GM19372 (cell line): ENCODE results near the gene TMEM108.

Source experiments
- ATAC-seq: cut with Tn5 transposase; IDR thresholded peaks from one replicate; pipeline ENCODE4 v1.9.1; 2021; ENCODE audit warnings: mild to moderate bottlenecking, low read depth, moderate library complexity; ENCODE audit not compliant: unreplicated experiment

TMEM108 gene

DNA sequence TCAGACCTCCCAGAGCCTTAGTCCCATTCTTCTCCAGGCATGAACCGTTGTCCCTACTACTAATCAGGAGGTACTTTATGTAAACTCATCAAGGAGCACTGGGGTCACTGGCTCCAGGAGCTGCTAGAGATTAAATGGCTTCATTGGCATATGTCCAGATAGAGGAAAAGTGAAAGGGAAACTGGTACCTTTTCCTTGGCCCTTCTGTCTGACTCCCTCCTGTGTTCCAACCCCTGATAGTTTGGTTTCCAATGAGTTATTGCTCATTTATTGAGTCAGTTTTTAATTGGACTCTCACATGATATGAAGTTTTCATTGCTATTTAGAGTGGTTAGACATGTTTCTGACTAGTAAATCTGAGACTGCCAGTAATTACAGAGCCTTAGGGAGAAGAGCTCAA, 231.2 kb downstream of the TMEM108 start:
- ATAC-seq = no peak

DNA sequence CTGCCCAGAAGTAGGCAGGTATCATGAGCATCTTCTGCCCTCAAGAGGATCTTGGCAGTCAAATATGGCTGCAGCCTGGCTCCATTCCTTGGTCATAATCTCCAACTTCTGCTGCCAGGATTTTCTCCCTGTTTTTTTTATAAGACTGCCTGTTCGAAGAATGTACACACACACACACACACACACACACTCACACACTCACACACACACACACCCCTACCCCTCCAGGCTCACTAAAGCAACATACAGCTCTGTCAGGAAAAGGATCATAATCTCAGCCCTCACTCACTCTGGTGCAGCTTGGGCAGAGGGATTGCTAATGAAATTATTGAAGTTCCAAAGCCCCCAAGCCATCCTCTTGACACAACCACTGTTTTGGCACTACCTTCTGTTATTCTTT, 232.4 kb downstream of the TMEM108 start:
- ATAC-seq = no peak

DNA sequence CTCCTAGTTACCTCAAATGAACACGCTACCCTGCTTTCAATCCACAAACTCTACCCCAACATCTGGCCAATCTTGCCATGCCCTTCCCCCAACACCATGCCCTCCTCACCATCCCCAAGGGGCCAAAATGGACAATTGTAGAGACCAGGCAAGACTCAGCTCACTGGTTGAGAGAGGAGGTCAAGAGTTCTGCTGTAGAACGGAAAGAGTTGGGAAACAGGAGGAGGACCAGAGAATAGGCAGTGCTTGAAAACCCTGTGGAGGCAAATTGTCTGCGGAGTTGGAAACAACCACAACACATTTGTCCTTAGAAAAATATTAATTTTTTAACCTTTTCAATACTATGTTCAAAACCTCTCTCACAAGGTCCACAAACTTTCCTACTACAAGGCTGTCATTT, 232.9 kb downstream of the TMEM108 start:
- ATAC-seq = no peak

DNA sequence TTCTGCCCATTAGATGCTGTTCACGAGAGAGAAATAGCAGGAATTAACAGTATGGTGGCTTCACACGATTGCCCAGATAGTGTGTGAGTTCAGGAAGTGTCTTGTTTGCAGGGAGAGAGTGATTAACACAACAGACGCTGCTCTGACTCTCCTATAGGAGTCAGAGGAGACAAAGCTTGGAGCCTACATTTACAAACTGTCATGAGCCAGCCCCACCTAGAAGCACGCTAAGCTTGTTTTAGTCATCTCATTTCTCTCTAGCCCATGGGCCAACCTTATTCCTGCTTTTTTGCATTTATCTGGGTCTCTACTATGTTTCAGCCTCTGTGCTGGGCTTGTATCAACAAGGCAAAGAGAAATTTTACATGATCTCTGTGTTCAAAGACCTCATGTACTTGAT, 233.3 kb downstream of the TMEM108 start:
- no peak for ATAC-seq

DNA sequence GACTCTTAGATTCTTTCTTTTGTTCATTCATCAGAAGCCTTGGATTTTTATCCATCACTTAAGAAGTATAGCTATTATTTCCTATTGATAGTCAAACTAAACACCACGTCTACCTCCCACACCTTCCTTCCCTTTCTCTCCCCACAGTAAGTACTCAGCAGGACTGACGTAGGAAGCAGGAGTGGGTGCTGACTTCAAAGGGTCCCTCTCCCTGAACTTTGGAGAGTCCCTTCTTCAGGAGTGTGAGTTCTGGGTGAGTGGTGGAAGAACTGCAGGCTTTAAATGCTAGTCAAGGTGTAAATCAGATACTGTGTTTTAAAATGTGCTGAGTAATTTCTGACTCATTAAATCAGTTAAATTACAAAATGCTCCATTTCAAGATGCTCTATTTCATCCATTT, 235.2 kb downstream of the TMEM108 start:
- no peak for ATAC-seq

DNA sequence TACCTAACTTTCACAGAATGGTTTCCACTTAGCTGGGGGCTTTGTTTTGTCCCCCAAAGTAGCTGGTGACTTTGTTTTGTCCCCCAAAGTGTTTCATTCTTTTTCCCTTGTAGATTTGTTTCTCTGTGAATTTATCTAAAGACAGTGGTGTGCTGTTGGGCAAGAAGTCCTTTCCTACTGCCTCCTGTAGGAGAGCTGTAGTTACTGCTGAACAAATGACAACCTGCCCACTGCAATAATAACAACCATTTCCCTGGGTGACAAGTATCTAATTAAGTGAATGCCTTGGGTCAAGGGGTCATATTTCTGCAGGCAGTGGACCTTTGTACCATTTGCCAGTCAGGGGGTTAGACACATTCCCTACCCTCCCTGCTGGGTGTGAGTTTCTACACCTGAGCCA, 236.3 kb downstream of the TMEM108 start:
- ATAC-seq = no peak

DNA sequence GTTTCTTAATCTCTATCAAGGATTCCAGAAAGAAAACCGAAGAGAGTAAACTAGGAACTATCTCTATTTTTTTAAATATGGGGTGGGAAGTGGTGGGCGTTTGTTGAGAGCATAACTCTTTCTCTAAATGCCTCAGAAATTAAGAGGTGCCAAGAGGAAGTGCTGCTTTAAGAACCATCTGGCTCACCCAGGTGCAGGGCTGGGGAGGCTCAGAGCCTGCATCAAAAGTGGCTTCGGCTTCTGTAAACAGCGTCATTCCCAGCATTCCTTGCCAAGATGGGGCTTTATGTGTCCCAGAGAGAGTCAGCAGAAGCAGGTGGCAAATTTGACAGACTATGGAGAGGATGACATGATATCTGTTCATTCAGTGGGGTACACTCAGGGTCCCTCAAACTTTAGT, 238.4 kb downstream of the TMEM108 start:
- ATAC-seq = no peak

DNA sequence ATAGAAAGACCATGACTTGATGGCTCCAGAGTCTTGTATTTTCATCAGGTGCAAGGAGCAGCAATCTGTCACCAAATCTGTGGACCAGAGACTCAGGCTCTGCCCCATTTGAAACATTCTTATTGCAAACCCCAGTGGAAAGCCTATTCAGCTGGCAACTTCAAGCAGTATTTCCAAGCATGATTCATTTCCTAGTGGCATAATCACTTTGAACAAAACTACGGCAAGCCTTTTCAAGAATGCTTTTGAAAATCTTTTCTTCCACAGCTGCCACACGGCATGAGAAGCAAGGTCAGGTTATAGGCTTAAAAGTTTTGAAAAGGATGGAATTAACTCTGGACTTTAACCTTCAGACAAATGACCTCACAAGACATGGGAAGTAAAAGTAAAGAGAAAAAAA, 239.6 kb downstream of the TMEM108 start:
- ATAC-seq = no peak

DNA sequence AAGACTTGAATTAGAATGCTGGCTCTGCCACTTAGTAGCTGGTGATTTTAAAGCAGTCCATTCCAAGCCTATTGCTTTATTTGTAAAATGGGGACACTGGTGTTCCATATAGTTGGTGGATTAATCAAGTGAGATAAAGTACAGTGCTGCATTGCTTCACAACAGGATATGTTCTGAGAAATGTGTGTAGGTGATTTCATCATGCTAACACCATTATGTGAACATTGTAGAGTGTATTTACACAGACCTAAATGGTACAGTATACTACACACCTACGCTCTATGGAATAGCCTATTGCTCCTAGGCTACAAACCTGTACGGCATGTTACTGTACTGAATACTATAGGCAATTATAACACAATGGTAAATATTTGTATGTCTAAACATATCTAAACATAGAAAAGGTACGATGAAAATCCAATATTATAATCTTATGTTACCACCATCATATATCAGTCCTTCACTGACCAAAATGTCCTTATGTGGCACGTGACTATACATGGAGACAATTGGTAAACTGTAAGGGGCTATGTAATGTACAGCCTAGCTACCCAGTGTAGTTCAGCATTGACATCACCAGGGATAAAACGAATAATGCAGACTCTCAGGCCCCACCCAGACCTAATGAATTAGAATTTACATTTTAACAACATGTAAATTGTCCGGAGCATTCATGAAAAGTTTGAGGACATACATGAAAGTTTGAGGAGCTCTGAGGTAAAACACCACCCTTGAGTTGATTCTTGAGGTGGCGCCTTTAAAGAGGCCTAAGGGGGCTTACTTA, 240.3 kb downstream of the TMEM108 start:
- ATAC-seq = no peak

DNA sequence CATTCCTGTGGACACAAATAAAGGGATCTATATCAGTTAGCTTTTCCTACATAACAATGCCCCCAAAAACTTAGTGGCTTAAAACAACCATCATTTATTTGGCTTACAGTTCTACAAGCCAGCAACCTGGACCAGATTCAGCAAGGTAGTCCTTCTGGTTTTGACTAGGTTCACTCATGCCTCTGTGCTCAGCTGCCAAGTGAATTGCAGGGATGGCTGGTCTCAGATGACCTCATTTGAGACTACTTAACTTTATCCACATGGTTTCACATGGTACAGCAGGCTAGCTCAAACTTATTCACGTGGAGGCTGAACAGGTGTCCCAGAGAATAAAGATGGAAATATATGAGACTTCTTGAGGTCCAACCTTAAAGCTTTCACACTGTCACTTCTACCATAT, 242.4 kb downstream of the TMEM108 start:
- ATAC-seq = no peak

DNA sequence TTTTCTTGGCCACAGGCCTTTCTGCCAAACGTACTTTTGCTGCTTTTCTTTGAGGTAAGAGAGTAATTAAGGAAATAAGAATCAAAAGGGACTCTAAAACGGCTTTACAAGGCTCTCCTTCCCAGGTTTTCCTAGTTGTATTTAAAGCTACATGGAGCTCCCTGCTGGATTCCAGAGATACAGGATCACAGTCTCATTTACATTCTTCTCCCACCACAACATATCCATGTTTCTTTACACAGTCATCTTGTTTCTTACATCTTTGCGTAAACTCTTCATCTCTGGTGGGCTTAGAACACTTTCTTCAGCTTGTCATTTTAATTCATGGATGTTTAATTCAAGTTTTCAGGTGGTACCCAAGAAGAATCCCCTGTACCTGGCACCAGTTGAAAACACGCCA, 244.0 kb downstream of the TMEM108 start:
- no peak for ATAC-seq

DNA sequence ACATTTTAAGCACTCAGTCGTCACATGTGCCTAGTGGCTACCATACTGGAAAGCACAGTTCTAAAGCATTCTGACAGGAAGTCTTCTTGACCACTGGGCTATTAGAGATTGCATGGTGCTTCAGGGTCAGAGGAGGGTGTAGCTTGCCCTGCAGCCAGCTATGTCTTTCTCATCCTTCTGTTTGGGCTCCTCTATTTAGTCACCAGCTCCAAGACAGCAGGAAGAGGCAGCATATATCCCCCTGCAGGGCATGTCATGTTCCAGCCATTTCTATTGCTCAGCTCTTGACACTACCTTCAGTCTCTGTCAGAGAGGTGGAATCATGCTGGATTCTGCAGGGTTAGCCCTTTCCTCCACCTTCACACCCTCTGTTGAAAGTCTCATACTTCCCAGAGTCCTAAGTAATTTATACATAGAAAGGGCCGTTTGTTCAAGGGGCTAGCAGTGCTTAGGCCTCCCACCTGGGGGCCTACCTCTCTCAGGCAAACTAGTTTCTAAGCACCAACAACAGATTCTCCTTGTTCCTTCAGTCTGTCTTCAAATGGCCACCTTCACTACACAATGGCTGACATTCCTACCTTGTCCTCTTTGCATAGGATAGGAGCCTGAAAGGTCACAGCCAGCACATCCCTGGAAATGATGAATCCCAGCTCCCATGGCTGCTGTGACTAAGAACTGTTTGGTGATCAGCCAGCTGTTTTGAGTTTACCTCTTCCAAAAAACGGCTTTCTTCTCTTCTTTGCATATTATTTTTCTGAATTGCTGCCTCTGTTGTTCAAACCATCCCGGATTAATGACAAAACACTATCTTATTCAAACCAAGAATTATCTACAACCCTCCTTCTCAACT, 246.0 kb downstream of the TMEM108 start:
- ATAC-seq = no peak

DNA sequence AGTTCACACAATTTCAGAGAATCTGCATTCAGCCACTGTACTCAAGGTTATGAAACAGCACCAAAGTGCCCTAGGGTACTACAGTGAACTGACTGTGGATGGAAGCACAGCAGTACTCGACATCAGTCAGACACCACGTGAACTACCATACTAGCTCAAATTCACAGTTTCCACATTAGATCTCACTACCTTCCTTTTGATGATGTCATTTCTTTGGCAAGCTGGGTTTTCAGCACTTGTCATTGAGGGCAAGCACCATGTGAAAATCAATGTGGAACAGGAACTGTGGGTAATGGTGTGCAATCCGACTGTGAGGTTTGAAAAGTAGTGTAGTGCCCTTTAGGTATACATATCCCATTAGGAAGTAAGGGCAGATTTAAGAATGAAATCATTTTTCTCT, 251.1 kb downstream of the TMEM108 start:
- no peak for ATAC-seq

DNA sequence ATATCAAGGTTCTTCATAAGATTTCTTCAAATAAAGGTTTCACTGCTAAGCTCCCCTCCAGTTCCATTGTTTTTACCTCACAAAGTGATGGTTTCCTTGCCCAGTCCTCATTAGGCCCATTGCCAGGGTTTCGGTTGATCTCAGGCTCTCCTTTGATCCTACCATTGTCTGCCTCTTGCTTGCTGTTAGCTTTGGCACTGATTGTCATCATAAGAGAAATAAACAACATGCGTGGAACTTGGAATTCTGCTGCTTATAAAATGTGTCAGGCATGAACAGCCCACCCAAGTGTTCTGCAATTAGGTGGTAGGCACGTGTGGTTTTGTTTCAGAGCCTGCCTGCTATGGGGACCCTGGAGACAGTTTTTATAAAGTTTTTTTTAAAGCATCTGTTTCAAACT, 254.1 kb downstream of the TMEM108 start:
- ATAC-seq = no peak

DNA sequence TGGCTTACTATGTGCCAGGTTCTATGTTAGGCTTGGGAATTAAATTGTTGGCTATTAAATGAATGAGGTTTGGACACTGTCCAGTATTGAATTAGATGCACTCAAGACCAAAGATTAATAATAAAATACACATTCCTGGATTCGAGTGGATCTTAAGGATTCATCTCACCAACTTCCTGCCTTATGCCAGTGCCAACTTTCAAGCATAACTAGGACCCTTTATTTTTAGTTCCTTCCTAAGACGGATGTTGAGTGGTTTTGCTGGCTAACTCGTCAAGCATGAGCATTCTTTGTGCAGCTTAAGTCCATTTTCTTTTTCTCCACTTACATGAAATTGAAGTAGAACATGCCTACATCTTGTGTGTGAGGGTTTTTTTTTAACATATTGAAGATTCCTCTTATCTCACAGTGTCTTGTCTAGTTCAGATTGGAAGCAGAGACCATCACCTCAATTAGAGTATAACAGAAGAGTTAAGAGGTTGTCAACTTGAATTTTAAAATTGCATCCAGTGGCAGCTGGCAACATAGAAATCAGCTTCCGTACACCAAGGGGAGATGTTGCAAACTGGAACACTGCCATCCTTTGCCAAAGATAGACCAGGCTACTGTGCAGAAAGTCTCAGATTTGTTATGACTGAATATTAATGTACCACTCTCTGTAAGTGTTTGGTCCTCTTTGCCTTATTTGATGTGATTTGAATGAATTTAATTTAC, 255.4 kb downstream of the TMEM108 start:
- ATAC-seq = no peak

DNA sequence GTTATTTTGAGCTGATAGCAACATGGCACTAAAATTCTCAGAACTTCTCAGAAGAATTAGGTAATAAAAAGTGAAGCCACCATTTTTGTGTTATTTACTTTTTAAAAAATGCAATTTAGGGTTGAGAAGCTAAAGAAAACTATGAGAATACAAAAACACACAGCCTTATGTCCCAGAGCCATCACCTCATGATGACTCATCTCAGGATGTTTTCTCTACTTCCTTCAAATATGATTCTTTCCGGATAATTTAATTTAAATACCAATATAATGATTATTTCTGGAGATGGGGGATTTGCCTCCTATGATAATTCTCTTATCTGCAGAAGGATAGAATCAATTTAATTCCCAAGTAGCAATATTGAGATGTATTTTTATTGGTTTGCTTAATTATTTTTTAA, 256.1 kb downstream of the TMEM108 start:
- no peak for ATAC-seq

DNA sequence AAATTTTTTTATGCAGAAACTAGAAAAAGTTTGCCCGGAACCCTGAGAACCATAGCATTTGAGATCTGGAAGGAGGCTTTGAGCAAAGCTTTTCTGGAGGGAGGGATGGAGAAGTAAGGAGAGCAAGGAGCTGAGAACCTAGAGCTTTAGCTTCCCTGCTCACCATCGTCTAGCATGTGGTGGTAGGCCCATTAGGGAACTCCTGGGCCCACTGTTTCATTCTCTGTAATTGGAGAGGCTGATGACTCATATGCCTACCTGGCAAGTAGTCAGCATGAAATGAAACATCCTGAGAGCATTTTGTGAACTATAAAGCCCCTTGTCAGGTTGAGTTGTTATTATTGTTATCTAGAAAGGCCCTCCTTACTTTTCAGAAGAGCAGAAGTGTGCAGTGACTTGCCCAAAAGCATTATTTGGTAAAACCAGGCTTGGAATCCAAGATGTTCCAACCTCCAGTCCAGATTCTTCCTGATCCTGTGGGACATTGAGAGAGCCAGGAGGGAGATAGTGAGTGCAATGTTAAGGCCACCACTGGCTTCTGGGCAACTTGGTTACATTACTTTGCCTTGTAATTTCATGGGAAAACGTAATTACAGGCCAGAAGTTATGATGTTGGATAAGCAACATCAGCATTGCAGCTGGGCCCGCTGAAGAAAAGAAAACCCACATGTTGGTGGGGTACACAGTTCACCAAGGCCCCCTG, 257.2 kb downstream of the TMEM108 start:
- no peak for ATAC-seq

DNA sequence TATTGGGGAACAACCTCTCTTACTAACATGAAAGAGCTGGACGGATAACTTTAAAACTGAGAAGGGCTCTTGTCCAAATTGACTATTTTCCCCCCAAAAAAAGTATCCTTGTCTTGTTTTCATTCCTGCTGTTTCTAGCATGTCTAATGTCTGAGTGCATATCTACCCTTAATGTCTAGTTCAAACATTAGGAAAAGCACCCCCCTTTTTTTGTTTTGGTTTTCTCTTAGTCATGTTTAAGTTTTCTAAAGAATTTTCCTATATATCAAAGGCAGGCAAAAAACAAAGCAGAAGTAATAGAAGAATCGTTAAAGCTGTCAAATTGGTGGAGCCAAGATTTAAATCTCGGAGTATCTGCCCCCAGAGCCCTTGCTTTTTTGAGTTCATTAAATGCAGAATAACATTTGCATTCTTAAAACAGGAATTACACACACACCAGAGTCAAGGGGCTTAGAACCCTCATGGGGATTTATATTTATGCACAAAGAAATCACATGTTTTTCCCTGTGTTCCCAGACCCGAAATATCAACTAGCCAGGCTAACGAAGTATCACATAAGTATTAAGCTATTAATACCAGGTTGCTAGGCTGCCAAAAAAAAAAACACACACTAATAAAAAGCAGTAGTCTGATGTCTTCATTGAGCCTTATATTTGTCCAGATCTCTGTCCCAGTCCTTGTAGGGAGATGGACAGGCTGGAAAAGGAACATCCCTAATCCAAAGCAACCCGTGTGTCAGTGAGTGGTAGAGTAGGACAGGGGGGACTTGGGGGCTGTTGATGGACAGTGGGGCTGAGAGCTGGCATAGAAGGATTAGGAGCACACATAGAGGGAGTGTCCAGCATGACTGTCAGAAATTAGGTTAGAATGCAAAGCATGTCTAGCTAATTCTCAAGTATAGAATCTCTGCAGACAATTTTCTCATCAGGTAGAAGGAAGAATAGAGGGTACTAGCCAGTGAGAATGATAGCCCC, 258.0 kb downstream of the TMEM108 start:
- ATAC-seq = no peak

DNA sequence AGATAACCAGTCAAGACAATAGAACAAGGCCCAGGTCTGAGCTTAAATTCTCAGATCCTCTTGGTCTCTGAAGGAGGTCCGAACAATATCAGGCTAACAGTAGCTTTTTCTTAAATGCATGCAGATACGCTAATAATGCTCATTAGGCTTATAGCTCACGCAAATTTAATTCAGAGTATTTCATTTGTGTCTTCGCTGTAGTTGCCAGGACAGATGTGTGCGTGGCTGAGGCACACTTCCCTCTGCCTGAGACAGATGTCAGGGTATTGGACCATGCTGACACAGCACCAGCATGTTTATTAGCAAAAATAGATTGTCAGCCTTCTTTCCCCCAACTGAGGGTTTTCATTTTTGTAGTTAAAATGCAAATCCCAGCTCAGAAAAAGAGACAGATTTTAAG, 258.8 kb downstream of the TMEM108 start:
- no peak for ATAC-seq

DNA sequence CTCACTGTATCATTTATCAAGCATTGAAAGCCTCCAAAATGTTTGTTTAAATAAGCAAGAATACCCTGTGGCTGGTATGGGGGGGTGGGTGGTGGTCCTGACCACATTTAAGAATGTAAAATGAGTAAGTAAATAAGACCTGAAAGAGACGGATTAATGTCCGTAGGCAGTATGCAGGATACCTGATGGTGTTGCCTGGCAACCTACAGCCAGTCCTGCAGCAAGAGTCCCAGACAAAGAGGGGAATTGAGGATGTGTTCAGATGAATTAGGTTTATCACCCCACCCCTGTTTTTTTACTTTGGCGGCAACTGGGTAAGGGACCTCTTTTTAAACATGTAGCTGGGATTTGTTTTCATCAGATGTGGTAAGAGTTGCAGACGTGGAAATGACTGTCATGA, 261.9 kb downstream of the TMEM108 start:
- no peak for ATAC-seq
